Activated effector memory CD4-positive, alpha-beta T cell treated with anti-CD3 and anti-CD28 coated beads, Interleukin-2, amount 50 U/mL, for 16 hours (primary cell): ENCODE data around the gene CSAG1.
"Not testable (repeated sequence)": the region's sequence is repeated elsewhere in the genome, so short reads cannot be mapped to it uniquely, and the experiment has no call there.

Source experiments
- DNase-seq: peaks from one replicate; pipeline ENCODE4 v3.0.0-alpha.2; 2020

The CSAG1 gene

GRCh38 chrX:152733261-152733975 lies at the start of gene CSAG1, which contains the start of gene MAGEA12:
CSAG1 (minus strand) TSS chrX:152733721; CDS start chrX:152732460, 1,261 bp downstream.
MAGEA12 (plus strand) TSS chrX:152733757; CDS start chrX:152736162, 2,405 bp downstream.
- DNase-seq: no peak

- DNase-seq: not testable (repeated sequence)
These were observed 36.2 kb upstream of the CSAG1 start, which contains the start of gene MAGEA6 for GRCh38 chrX:152769549-152770289. MAGEA6 (minus strand) TSS chrX:152769689; CDS start chrX:152767650, 2,039 bp downstream.

- DNase-seq: not testable (repeated sequence)
These were observed 33.0 kb upstream of the CSAG1 start for GRCh38 chrX:152766562-152766961.

GRCh38 chrX:152761582-152761981 lies 28.1 kb upstream of the CSAG1 start:
- DNase-seq: not testable (repeated sequence)

- DNase-seq: not testable (repeated sequence)
These were observed 26.0 kb upstream of the CSAG1 start for GRCh38 chrX:152759544-152759943.

GRCh38 chrX:152758918-152759317 lies 25.4 kb upstream of the CSAG1 start, which contains the start of gene CSAG3:
CSAG3 (plus strand) TSS chrX:152759218.
- not testable (repeated sequence) for DNase-seq

GRCh38 chrX:152754871-152755270 lies 21.4 kb upstream of the CSAG1 start:
- not testable (repeated sequence) for DNase-seq

- not testable (repeated sequence) for DNase-seq
These were observed 20.4 kb upstream of the CSAG1 start, which contains the start of gene MAGEA2 for GRCh38 chrX:152753686-152754650. MAGEA2 (minus strand) TSS chrX:152753842; CDS start chrX:152751363, 2,479 bp downstream.

- DNase-seq: no peak
These were observed 5.0 kb upstream of the CSAG1 start for GRCh38 chrX:152738560-152738959.

- not testable (repeated sequence) for DNase-seq
These were observed 3.0 kb upstream of the CSAG1 start for GRCh38 chrX:152736528-152736927.

- DNase-seq: no peak
These were observed 2.5 kb upstream of the CSAG1 start for GRCh38 chrX:152735860-152736511.

GRCh38 chrX:152735101-152735500 lies 1.6 kb upstream of the CSAG1 start:
- no peak for DNase-seq

- DNase-seq: not testable (repeated sequence)
These were observed 780 bp upstream of the CSAG1 start for GRCh38 chrX:152734143-152734858.

- no peak for DNase-seq
These were observed 8.1 kb downstream of the CSAG1 start for GRCh38 chrX:152725409-152725808.

GRCh38 chrX:152713815-152714787 lies 19.4 kb downstream of the CSAG1 start, which contains the start of gene MAGEA2B:
MAGEA2B (plus strand) TSS chrX:152714628; CDS start chrX:152717107, 2,479 bp downstream.
- DNase-seq: not testable (repeated sequence)

- not testable (repeated sequence) for DNase-seq
These were observed 20.3 kb downstream of the CSAG1 start for GRCh38 chrX:152713195-152713594.

- not testable (repeated sequence) for DNase-seq
These were observed 24.3 kb downstream of the CSAG1 start, which contains the start of gene CSAG2 for GRCh38 chrX:152709173-152709572. CSAG2 (minus strand) TSS chrX:152709273; CDS start chrX:152709112, 161 bp downstream.

GRCh38 chrX:152706500-152706899 lies 27.0 kb downstream of the CSAG1 start:
- not testable (repeated sequence) for DNase-seq

- not testable (repeated sequence) for DNase-seq
These were observed 33.1 kb downstream of the CSAG1 start for GRCh38 chrX:152700390-152700789.
